CD4-positive, CD25-positive, alpha-beta regulatory T cell (primary cell): Measurements from ENCODE around the gene PRDM10. TPM values are rescaled to one million over a fixed set of nuclear protein-coding genes. Genes with fewer than 3 reads are reported as not detected.

Experiments used
- ATAC-seq, 2 donors: fragments of 150-1000 bp; cut with Tn5 transposase; one replicate each; pipeline ENCODE4 v1.10.0; 2021; ENCODE audit warnings: low read depth in 2 of 2, moderate number of reproducible peaks in 2 of 2, moderate library complexity in 1 of 2
- DNase-seq, 3 donors: peaks; one replicate each; pipeline versions ENCODE4 v3.0.0 to v3.0.0-alpha.2; 2012 to 2022; ENCODE audit warnings: mixed read lengths in 1 of 3
- H3K27ac ChIP-seq: one replicate; pipeline ENCODE4 v1.7.0; 2013; ENCODE audit warnings: mild to moderate bottlenecking, low read length; ENCODE audit not compliant: insufficient read depth, poor library complexity, severe bottlenecking
- H3K27me3 ChIP-seq: one replicate; pipeline ENCODE4 v1.7.0; 2013; ENCODE audit warnings: low read length; ENCODE audit not compliant: control insufficient read depth, insufficient read depth
- H3K36me3 ChIP-seq: one replicate; pipeline ENCODE4 v1.7.0; 2013; ENCODE audit warnings: mild to moderate bottlenecking, low read length, moderate library complexity; ENCODE audit not compliant: control insufficient read depth, insufficient read depth
- H3K4me1 ChIP-seq: 2 replicates; pipeline ENCODE4 v1.7.0; 2013; ENCODE audit warnings: mild to moderate bottlenecking, low read length; ENCODE audit not compliant: insufficient read depth, control insufficient read depth, poor library complexity, severe bottlenecking
- H3K4me3 ChIP-seq: one replicate; pipeline ENCODE4 v1.7.0; 2013; ENCODE audit warnings: low read depth, mild to moderate bottlenecking, low read length, moderate library complexity
- H3K9me3 ChIP-seq, 2 experiments: 1 replicate in 1 of 2; 2 replicates in 1 of 2; pipeline ENCODE4 v1.7.0; 2013; ENCODE audit warnings: low read length in 2 of 2, mild to moderate bottlenecking in 1 of 2, moderate library complexity in 1 of 2; ENCODE audit not compliant: control insufficient read depth in 2 of 2
- H3K27ac Mint-ChIP-seq, 3 donors: one replicate each; pipeline ENCODE4 v1.8.0; 2020 to 2022; ENCODE audit warnings: mild to moderate bottlenecking in 3 of 3, mixed read lengths in 3 of 3, moderate library complexity in 2 of 3
- H3K27me3 Mint-ChIP-seq: one replicate; pipeline ENCODE4 v1.8.0; 2022; ENCODE audit warnings: mild to moderate bottlenecking, mixed read lengths
- H3K36me3 Mint-ChIP-seq: one replicate; pipeline ENCODE4 v1.8.0; 2020; ENCODE audit warnings: mixed read lengths
- H3K4me1 Mint-ChIP-seq, 4 donors: one replicate each; pipeline ENCODE4 v1.8.0; 2020 to 2022; ENCODE audit warnings: mixed read lengths in 4 of 4, mild to moderate bottlenecking in 1 of 4
- H3K4me3 Mint-ChIP-seq, 4 donors: one replicate each; pipeline ENCODE4 v1.8.0; 2020 to 2022; ENCODE audit warnings: mild to moderate bottlenecking in 4 of 4, mixed read lengths in 4 of 4, moderate library complexity in 3 of 4
- H3K9me3 Mint-ChIP-seq, 7 donors: one replicate each; pipeline ENCODE4 v1.8.0; 2020 to 2022; ENCODE audit warnings: mixed read lengths in 7 of 7, mild to moderate bottlenecking in 3 of 7, moderate library complexity in 2 of 7
- polyA plus RNA-seq, 4 donors: library from polyadenylated mRNA; unstranded; fragments of 300-500 nt; fragmentation: Illumina TruSeq; gene quantifications; one replicate each; pipeline ENCODE4 v1.2.3, GENCODE V29; 2021
- total RNA-seq: library from RNA; stranded (reverse); gene quantifications from one replicate; pipeline ENCODE4 v1.2.3, GENCODE V29; 2022

PRDM10 gene
- total and polyA plus RNA-seq, 5 donors from 2014 or later, result 2.6 to 15.8 (median 2.8) TPM

GRCh38 chr11:129938764-129939163, 63.9 kb downstream of the PRDM10 start:
- Histone ChIP-seq H3K4me1 (no peaks in the 10 kb centered on the region), H3K27ac (no peak overlapping the region), H3K36me3 (peaks cover 10% of the 10 kb centered on the region), H3K9me3 (no peaks in the 10 kb centered on the region), H3K27me3 (no peaks in the 10 kb centered on the region), H3K4me3 (no peak overlapping the region)
- DNase-seq, result no peak
- Mint-ChIP-seq H3K9me3 (no peaks in the 10 kb centered on the region), H3K4me3 (no peak overlapping the region), H3K27me3 (no peaks in the 10 kb centered on the region), H3K27ac (peak overlapping the region in 1 of 3 donors; percentile 0), H3K36me3 (peaks cover 38% of the 10 kb centered on the region), H3K4me1 (peaks cover 0 to 2% (median 0%) of the 10 kb centered on the region in 4 donors)
- no peak for ATAC-seq

- Mint-ChIP-seq H3K4me3 (no peak overlapping the region), H3K9me3 (no peaks in the 10 kb centered on the region), H3K4me1 (peaks cover 0 to 2% (median 0%) of the 10 kb centered on the region in 4 donors), H3K36me3 (peaks cover 40% of the 10 kb centered on the region), H3K27me3 (no peaks in the 10 kb centered on the region), H3K27ac (no peak overlapping the region)
- Histone ChIP-seq H3K4me1 (no peaks in the 10 kb centered on the region), H3K27me3 (no peaks in the 10 kb centered on the region), H3K36me3 (peaks cover 10% of the 10 kb centered on the region), H3K27ac (no peak overlapping the region), H3K9me3 (no peaks in the 10 kb centered on the region), H3K4me3 (no peak overlapping the region)
- DNase-seq, result no peak
- ATAC-seq, result no peak
Observed at GRCh38 chr11:129937592-129938238, 64.9 kb downstream of the PRDM10 start.

GRCh38 chr11:129935723-129936122, 66.9 kb downstream of the PRDM10 start:
- no peaks in the 10 kb centered on the region for H3K27me3 Mint-ChIP-seq
- no peak overlapping the region for H3K27ac Mint-ChIP-seq
- peaks cover 0 to 2% (median 0%) of the 10 kb centered on the region in 4 donors for H3K4me1 Mint-ChIP-seq
- H3K9me3 Mint-ChIP-seq, result no peaks in the 10 kb centered on the region
- no peaks in the 10 kb centered on the region for H3K9me3 ChIP-seq
- no peak for ATAC-seq
- H3K36me3 Mint-ChIP-seq, result peaks cover 36% of the 10 kb centered on the region
- no peaks in the 10 kb centered on the region for H3K27me3 ChIP-seq
- no peak overlapping the region for H3K4me3 ChIP-seq
- peaks cover 6% of the 10 kb centered on the region for H3K36me3 ChIP-seq
- no peak overlapping the region for H3K27ac ChIP-seq
- H3K4me1 ChIP-seq, result no peaks in the 10 kb centered on the region
- DNase-seq, result no peak
- no peak overlapping the region for H3K4me3 Mint-ChIP-seq

GRCh38 chr11:129933891-129934290, 68.7 kb downstream of the PRDM10 start:
- no peak overlapping the region for H3K4me3 ChIP-seq
- Mint-ChIP-seq H3K36me3 (peaks cover 43% of the 10 kb centered on the region), H3K4me1 (no peaks in the 10 kb centered on the region), H3K9me3 (no peaks in the 10 kb centered on the region), H3K4me3 (no peak overlapping the region), H3K27ac (no peak overlapping the region), H3K27me3 (no peaks in the 10 kb centered on the region)
- DNase-seq, result no peak
- no peaks in the 10 kb centered on the region for H3K9me3 ChIP-seq
- H3K4me1 ChIP-seq, result no peaks in the 10 kb centered on the region
- no peak overlapping the region for H3K27ac ChIP-seq
- ATAC-seq, result no peak
- peaks cover 18% of the 10 kb centered on the region for H3K36me3 ChIP-seq
- H3K27me3 ChIP-seq, result no peaks in the 10 kb centered on the region

- DNase-seq (no peak), ATAC-seq (no peak)
- peaks cover 46% of the 10 kb centered on the region for H3K36me3 Mint-ChIP-seq
- H3K4me3 ChIP-seq, result no peak overlapping the region
- no peaks in the 10 kb centered on the region for H3K27me3 Mint-ChIP-seq
- H3K9me3 Mint-ChIP-seq, result no peaks in the 10 kb centered on the region
- H3K27ac ChIP-seq, result no peak overlapping the region
- no peak overlapping the region for H3K27ac Mint-ChIP-seq
- H3K27me3 ChIP-seq, result no peaks in the 10 kb centered on the region
- no peaks in the 10 kb centered on the region for H3K4me1 Mint-ChIP-seq
- H3K36me3 ChIP-seq, result peaks cover 18% of the 10 kb centered on the region
- no peaks in the 10 kb centered on the region for H3K4me1 ChIP-seq
- no peak overlapping the region for H3K4me3 Mint-ChIP-seq
- H3K9me3 ChIP-seq, result no peaks in the 10 kb centered on the region
Observed at GRCh38 chr11:129933262-129933661, 69.4 kb downstream of the PRDM10 start.

GRCh38 chr11:129932381-129933067, 70.1 kb downstream of the PRDM10 start:
- no peak overlapping the region for H3K27ac Mint-ChIP-seq
- no peak for ATAC-seq

GRCh38 chr11:129930743-129931142, 71.9 kb downstream of the PRDM10 start:
- no peaks in the 10 kb centered on the region for H3K4me1 ChIP-seq
- peaks cover 43% of the 10 kb centered on the region for H3K36me3 Mint-ChIP-seq
- peaks cover 18% of the 10 kb centered on the region for H3K36me3 ChIP-seq
- H3K27ac Mint-ChIP-seq, result no peak overlapping the region
- ATAC-seq, result no peak
- H3K27me3 ChIP-seq, result no peaks in the 10 kb centered on the region
- no peak overlapping the region for H3K4me3 Mint-ChIP-seq
- H3K9me3 Mint-ChIP-seq, result no peaks in the 10 kb centered on the region
- H3K27me3 Mint-ChIP-seq, result no peaks in the 10 kb centered on the region
- no peaks in the 10 kb centered on the region for H3K9me3 ChIP-seq
- no peak overlapping the region for H3K27ac ChIP-seq
- H3K4me1 Mint-ChIP-seq, result peaks cover 0 to 5% (median 0%) of the 10 kb centered on the region in 4 donors
- no peak for DNase-seq
- no peak overlapping the region for H3K4me3 ChIP-seq

More at GRCh38 chr11:129932381-129933067, 70.1 kb downstream of the PRDM10 start:
- no peaks in the 10 kb centered on the region for H3K27me3 ChIP-seq
- no peaks in the 10 kb centered on the region for H3K9me3 Mint-ChIP-seq
- peaks cover 44% of the 10 kb centered on the region for H3K36me3 Mint-ChIP-seq
- H3K9me3 ChIP-seq, result no peaks in the 10 kb centered on the region
- no peak overlapping the region for H3K4me3 ChIP-seq
- no peaks in the 10 kb centered on the region for H3K4me1 ChIP-seq
- DNase-seq, result no peak
- no peak overlapping the region for H3K27ac ChIP-seq
- peaks cover 0 to 4% (median 0%) of the 10 kb centered on the region in 4 donors for H3K4me1 Mint-ChIP-seq
- H3K27me3 Mint-ChIP-seq, result no peaks in the 10 kb centered on the region
- H3K36me3 ChIP-seq, result peaks cover 18% of the 10 kb centered on the region
- no peak overlapping the region for H3K4me3 Mint-ChIP-seq

- Histone ChIP-seq H3K36me3 (peaks cover 18% of the 10 kb centered on the region), H3K4me1 (no peaks in the 10 kb centered on the region), H3K9me3 (no peaks in the 10 kb centered on the region), H3K27me3 (no peaks in the 10 kb centered on the region), H3K27ac (no peak overlapping the region), H3K4me3 (no peak overlapping the region)
- Mint-ChIP-seq H3K27ac (no peak overlapping the region), H3K27me3 (no peaks in the 10 kb centered on the region), H3K36me3 (peaks cover 41% of the 10 kb centered on the region), H3K4me3 (no peak overlapping the region), H3K9me3 (no peaks in the 10 kb centered on the region), H3K4me1 (peaks cover 0 to 5% (median 0%) of the 10 kb centered on the region in 4 donors)
- no peak for DNase-seq
- ATAC-seq, result no peak
Observed at GRCh38 chr11:129930296-129930695, 72.3 kb downstream of the PRDM10 start.
